GM18909 (cell line): ENCODE results near the gene B3GLCT.

Experiments used
- ATAC-seq: cut with Tn5 transposase; IDR thresholded peaks from one replicate; pipeline ENCODE4 v1.9.1; 2021; ENCODE audit warnings: mild to moderate bottlenecking; ENCODE audit not compliant: unreplicated experiment, poor library complexity

B3GLCT gene

DNA sequence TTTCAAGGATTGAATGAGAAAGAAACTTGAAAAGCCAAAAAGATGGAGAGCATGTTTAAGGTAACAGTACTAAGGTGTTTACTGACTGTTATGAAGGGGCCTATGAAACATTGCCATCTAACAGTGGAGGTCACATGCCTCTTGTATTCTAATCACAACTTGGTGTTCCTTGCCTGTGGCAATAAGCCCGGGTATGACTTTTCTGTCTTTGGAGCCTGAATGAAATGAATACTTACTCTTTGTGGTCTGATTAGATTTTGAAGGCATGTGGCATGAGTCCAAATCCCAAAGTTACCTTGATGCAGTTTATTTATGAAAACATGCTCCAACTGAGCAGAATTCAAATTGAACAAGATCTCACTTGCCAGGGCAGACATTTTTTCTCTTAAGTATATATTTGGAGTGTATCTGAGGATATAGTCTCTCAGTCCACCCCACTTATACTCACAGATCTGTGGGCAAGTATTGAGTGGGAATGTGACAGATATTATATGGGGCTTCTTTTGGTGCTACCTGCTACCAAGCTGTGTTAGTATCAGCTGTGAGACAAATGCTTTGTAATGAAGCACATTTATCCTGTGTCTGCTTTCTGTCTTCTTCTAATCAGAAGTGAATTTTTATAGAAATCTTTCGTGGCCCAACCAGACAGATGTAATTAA, 67.5 kb downstream of the B3GLCT start:
- ATAC-seq, result no peak

DNA sequence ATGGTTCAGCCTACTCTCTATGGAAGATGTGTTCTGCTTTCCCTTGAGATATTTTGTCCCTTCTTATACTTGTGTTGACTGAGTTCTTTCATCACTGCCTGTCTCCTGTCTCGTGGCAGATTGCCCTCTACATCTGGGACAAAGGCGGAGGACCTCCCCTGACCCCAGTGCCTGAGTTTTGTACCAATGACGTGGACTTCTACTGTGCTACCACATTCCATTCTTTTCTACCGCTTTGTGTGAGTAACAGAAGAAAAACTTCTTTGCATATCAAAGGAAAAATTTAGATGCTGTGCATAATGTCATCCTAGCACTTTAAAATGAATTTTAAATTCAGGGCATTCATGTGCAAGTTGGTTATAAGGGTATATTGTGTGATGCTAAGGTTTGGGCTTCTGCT, 74.6 kb downstream of the B3GLCT start:
- ATAC-seq, result no peak

DNA sequence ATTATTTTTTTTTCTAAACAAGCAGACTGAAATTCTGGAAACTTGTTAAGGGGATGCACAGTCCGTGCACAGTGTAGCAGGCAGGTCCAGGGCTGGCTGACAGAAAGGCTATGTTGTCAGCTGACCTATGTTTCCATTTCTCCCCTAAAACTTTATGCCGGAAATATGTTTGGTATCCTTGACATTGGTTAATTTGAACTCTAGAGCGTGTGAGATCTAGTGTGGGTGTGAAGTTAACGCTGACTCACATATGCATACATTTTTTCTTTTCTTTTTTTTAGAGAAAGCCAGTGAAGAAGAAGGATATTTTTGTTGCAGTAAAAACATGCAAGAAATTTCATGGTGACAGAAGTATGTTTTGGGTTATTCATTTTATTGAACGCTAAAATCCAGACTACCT, 76.6 kb downstream of the B3GLCT start:
- ATAC-seq, result no peak

DNA sequence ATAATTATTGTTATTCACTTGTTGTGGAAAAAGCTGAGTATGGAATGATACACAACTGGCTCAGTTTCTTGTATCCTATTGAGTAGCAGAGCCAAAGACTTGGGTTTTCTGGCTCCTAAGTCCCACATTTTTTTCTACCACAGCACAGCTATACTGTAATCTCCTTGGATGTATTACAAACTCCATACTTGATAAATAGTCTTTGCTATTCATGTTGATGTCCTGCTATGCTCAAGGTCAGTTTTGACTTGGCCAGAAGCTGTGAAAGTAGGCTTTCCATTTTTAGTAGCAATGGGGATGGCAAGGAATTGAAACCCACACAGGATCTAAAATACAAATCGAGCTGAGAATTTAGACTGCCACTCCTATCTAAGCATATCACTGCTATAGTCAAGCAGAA, 79.1 kb downstream of the B3GLCT start:
- ATAC-seq, result no peak

GRCh38 chr13:31282741-31283455, 83.1 kb downstream of the B3GLCT start:
- no peak for ATAC-seq

- no peak for ATAC-seq
Observed at GRCh38 chr13:31286930-31287329, 87.2 kb downstream of the B3GLCT start.

- no peak for ATAC-seq
Observed at GRCh38 chr13:31301119-31301518, 101.3 kb downstream of the B3GLCT start.

- ATAC-seq, result no peak
Observed at GRCh38 chr13:31310356-31310755, 110.6 kb downstream of the B3GLCT start.

GRCh38 chr13:31310786-31311185, 111.0 kb downstream of the B3GLCT start:
- ATAC-seq, result no peak

- ATAC-seq, result no peak
Observed at GRCh38 chr13:31311921-31312320, 112.1 kb downstream of the B3GLCT start.

DNA sequence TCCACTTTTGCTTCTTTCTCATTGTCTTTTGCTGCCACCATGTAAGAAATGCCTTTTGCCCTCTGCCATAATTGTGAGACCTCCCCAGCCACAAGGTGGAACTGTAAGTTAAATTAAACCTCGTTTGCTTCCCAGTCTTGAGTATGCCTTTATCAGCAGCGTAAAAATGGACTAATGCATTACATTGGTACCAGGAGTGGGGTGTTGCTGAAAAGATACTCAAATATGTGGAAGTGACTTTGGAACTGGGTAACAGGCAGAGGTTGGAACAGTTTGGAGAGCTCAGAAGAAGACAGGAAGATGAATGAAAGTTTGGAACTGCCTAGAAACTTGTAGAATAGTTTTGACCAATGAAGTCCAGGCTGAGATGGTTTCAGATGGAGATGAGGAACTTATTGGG, 115.2 kb downstream of the B3GLCT start:
- ATAC-seq, result no peak

- ATAC-seq, result no peak
Observed at GRCh38 chr13:31320946-31321345, 121.2 kb downstream of the B3GLCT start.

- ATAC-seq, result no peak
Observed at GRCh38 chr13:31321457-31321856, 121.7 kb downstream of the B3GLCT start.

- ATAC-seq, result no peak
Observed at GRCh38 chr13:31322026-31322425, 122.3 kb downstream of the B3GLCT start.

DNA sequence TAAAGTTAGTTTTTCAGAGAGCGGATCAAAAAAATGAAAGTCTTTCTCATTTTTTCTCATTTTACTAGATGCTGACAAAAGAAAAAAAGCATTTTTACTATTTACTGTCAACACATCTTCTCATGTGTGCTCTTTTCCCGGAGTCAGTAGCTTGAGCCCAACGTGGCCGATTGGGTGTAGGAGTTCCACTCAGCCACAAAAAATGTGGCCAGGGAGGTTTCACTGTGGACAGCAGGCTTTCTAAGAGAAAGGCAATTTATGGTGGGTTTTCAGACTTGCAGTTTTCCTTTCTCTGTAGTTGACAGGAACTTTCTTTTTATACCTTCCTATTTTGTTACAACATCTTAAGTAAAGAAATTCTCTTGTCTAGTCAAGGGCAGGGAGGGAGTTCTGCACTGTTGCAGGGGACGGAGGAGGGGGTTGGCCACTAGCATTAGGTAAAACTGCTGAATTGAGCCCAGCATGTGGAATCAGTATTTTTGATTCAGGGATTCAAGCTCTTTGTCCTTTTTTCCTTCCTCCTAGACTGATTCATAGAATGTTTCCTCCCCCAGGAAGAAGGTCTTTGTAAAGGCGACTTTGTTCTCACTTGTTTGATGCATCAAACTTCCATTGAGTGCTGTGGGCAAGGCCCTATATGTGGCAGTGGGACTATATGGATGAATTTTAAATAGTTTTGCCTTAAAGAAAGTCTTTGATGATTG, 123.1 kb downstream of the B3GLCT start:
- ATAC-seq, result no peak

DNA sequence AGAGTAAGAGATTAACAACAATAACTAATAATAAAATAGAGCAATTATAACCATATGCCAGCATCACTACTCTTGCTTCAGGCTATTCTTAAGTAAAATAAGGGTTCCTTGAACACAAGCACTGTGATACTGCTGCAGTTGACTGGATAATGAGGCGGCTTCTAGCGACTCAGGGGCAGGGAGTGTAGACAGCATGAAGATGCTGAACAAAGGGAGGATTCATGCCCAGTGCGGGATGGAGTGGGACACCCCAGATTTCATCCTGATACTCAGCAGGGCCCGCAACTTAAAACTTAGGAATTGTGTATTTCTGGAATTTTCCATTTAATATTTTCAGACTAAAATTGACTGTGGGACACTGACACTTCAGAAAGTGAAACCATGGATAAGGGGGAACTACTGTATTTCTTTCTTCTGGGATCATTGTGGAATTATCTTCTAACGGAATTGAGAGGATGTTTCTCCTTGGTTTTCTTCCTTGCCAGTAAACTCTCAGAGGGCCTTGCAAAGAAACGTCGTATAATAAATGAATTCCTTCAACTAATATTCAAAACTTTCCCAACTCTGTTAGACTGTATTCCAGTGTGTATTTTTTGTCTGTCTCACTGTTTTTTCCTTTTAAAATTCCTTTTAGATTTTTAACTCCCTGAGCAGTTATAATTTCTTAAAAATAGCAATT, 127.5 kb downstream of the B3GLCT start:
- ATAC-seq, result no peak

DNA sequence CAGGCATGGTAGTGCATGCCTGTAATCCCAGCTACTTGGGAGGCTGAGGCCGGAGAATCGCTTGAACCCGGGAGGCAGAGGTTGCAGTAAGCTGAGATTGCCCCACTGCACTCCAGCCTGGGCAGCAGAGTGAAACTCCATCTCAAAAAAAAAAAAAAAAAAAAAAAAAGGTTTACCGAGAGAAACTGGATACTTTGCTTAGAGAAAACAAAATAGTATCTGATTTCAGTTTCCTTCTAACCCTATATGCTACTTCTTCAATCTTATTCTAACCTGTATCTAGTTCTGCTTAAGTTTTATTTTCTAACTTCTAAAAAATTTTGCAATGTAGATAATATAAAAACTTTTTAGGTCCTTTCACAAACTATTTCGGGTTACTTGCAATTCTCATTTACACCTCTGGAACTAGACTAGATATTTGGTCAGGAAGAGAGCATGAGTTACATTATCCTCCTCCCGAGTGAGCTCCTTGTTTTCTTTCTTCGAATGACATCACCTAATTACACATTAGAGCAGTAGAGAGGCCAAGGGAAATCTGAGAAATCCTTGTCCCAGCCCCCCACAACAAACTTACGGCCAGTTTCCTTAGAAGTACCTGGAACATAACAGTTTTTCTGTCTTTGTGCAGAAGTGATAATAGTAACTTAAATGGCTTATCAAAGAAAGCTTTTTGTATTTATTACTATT, 128.9 kb downstream of the B3GLCT start:
- no peak for ATAC-seq

DNA sequence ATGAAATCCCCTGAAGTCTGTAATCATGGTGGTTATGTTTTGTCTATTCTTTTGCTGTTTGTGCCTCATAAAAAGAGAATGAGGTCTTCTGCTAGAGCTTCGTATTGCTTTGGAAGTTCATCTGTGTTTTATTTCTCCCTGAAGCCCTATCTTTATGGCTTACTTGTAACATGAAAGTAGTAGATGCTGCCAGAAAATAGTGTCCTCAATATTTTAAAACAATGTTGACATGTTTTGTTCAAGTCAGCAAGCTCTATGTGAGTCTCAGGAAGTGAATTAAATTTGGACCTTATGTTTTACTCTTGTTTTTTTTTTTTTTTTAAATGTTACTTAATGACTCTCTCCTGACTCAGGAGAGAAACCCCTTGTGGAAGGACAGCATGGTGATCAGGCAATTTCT, 130.5 kb downstream of the B3GLCT start:
- no peak for ATAC-seq

- no peak for ATAC-seq
Observed at GRCh38 chr13:31331068-31331467, 131.3 kb downstream of the B3GLCT start.

- no peak for ATAC-seq
Observed at GRCh38 chr13:31334547-31334946, 134.8 kb downstream of the B3GLCT start.
